HG03457 (cell line): ENCODE results near the gene CSKMT.
"Not testable (repeated sequence)": the region's sequence is repeated elsewhere in the genome, so short reads cannot be mapped to it uniquely, and the experiment has no call there.

Experiments
- ATAC-seq: cut with Tn5 transposase; IDR thresholded peaks from one replicate; pipeline ENCODE4 v1.9.1; 2021; ENCODE audit warnings: moderate number of reproducible peaks; ENCODE audit not compliant: unreplicated experiment

The CSKMT gene

DNA sequence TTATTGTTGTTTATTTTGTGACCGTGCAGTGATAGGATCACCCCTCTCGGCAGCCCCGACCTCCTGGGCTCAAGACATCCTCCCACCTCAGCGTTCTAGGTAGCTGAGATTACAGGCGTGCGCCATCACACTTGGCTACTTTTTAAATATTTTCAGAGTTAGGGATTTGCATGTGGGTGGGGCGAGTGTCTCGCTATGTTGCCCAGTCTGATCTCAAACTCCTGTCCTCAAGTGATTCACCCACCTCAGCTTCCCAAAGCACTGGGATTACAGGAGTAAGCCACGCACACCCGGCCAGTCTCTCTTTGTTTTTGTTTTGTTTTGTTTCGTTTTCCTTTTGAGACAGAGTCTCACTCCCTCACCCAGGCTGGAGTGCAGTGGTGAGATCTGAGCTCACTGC, 10.8 kb upstream of the CSKMT start:
- ATAC-seq = no peak

DNA sequence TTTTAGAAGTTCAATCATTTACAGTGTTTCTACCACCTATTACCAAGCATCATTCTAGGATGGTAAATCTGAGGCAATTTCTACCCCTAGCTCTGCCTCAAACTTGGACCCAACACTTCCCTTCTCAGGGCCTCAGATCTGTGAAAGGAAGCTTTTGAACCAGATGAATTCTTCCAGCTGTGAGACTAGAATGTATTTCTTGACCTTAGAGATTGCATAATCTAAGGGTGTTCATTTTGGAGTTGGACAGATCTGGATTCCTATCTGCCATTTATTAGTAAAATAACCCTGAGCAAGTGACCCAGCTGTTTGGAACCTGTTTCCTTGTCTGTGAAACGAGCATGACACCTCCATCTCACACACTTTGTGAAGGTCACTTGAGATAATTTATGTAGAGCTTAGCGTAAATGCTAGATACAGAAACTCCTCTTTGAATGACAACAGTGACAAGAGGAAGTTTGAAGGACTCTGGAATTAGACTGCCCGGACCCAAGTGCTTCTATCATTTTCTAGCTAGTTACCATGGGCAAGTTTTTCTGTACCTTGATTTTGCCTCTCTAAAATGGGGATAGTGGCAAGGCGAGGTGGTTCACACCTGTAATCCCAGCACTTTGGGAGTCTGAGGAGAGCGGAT, 8.2 kb upstream of the CSKMT start:
- no peak for ATAC-seq

DNA sequence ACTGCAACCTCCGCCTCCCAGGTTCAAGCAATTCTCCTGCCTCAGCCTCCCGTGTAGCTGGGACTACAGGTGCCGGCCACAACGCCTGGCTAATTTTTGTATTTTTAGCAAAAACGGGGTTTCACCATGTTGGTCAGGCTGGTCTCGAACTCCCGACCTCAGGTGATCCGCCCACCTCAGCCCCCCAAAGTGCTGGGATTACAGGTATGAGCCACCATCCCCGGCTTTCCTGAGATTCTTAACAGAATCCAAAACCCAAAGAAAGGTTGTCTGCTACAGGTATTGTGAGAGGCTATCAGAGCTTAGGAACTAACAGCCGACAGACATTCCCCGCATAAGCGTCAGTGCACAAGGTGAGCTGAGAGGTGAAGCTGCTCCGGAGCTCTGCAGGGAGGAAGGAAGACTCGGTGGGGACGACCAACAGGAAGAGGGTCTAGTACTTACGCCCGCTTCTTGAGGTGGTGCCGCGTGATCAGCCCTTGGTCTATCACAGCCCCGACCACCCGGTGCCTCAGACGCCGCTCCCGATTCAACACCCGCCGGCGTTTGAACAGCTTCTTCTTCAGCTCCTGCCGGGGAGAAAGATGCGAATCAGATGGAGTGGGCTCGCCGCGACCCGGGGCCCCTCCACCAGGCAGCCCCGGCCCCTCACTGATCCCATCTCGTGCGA, 572 bp upstream of the CSKMT start:
- peak; percentile 28 for ATAC-seq

- peak; percentile 7 for ATAC-seq
These were observed 617 bp downstream of the CSKMT start for GRCh38 chr11:62665599-62666258.

DNA sequence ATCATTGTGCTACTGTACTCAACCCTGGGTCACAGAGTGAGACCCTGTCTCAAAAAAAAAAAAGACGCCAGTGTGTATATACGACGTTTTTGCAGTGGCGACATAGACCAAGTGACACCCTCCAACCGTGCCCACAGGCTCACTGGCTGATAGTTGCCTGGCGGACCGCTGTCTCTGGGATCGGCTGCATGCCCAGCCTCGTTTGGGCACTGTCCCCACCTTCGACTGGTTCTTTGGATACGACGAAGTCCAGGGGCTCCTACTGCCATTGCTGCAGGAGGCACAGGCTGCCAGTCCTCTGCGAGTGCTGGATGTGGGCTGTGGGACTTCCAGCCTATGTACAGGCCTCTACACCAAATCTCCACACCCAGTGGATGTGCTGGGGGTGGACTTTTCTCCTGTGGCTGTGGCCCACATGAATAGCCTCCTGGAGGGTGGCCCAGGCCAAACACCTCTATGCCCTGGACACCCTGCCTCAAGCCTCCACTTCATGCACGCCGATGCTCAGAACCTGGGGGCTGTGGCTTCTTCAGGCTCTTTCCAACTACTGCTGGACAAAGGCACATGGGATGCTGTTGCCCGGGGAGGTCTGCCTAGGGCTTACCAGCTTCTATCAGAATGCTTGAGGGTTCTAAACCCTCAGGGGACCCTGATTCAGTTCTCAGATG, 1.3 kb downstream of the CSKMT start:
- no peak for ATAC-seq

DNA sequence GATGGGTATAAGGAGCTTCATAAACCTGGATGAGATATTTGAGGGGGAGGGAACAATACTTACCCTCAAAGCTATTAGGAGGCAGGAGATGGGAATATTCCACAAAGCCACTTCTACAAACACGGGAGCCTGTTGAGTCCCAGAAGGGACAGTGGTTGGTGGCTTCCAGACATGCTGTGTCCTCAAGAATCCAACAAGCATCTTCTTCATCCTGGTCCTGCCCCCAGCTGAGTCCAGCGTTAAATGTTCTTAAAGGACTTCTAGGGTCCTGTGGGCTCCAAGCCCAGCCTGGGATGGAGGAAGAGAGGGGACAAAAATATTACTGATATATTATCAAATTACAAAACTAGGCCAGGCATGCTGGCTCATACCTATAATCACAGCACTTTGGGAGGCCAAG, 2.3 kb downstream of the CSKMT start:
- ATAC-seq = no peak

DNA sequence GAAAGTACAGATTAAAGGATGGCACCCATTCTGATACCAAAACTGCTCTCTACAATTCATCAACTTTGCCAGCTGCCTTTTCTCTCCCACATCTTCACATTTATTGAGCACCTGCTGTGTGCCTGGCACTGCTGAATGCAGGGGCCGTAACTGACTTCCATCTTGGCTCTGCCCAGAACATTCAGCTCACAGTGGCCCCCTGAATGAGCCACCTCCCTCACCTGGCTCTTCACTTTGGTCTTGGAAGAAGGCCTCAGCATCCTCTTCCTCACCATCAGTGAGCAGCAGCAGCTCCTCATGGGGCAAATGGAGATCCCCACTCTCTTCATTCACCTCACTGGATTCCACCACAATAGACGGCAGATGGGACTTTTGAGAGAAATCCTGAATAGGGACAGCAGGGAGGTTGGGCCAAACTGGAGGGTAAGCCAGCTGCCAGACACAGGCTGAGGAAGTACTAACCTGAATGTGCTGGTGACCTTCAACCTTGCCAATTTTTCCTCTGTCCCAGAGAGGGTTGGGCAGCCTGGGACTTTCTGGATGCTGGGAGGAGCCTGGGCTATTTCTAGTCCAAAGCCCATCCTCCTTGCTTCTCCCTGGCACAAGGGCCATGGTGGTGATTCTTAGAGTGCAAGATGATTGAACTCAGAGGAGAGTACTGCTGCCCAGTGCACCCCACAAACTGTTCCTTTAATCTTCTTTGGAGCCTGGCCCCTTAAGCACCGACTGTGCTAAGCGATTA, 4.5 kb downstream of the CSKMT start:
- no peak for ATAC-seq

DNA sequence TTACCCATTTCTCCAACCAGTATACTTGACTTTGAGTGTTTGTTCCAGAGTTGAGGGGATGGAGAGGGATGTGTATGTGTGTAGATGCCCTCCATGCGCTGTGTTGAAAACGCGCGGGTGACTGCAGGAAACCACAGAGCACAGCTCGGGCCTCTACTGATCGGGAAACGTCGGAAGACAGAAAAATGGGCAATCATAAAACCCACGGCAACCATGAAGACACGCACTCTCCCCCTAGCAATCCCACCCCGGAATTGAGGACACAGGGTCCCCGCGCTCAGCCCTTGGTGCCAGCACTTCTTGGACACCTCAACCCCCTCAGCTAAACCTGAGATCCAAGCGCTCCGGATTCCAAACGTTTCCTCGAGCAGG, 6.1 kb downstream of the CSKMT start:
- ATAC-seq = no peak

- no peak for ATAC-seq
These were observed 6.7 kb downstream of the CSKMT start, which contains the start of the genes LBHD1 and UQCC3 for GRCh38 chr11:62671608-62672389. Gene LBHD1, minus strand, starts transcription at chr11:62672267. Its CDS starts 2,236 bp downstream, at chr11:62670031. Gene UQCC3, plus strand, starts transcription at chr11:62671673. Its CDS starts 73 bp downstream, at chr11:62671746.

GRCh38 chr11:62673196-62673525, 8.0 kb downstream of the CSKMT start:
- ATAC-seq = no peak

GRCh38 chr11:62675415-62675814, 10.3 kb downstream of the CSKMT start:
- not testable (repeated sequence) for ATAC-seq

- no peak for ATAC-seq
These were observed 11.6 kb downstream of the CSKMT start for GRCh38 chr11:62676698-62677097.

DNA sequence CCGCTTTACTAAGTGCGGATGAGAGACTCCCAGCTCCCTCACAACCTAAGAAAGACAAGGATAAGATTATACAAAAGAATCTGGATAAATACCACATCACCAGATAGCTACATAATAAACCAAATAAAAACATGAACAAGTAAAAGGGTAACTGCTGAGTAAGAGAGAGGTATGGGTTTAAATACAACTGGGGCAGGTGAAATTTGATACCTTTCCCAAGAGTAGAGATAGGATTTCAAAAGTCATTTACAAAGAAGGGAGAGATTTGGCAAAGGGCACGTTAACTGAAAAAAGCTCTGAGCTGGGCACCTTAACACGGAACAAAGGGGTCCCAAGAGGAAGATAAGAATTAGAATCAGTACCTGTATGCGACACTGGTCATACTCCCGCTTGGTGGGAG, 12.0 kb downstream of the CSKMT start:
- no peak for ATAC-seq

- ATAC-seq = no peak
These were observed 12.6 kb downstream of the CSKMT start for GRCh38 chr11:62677714-62678113.

- ATAC-seq = no peak
These were observed 13.3 kb downstream of the CSKMT start for GRCh38 chr11:62678433-62678769.

DNA sequence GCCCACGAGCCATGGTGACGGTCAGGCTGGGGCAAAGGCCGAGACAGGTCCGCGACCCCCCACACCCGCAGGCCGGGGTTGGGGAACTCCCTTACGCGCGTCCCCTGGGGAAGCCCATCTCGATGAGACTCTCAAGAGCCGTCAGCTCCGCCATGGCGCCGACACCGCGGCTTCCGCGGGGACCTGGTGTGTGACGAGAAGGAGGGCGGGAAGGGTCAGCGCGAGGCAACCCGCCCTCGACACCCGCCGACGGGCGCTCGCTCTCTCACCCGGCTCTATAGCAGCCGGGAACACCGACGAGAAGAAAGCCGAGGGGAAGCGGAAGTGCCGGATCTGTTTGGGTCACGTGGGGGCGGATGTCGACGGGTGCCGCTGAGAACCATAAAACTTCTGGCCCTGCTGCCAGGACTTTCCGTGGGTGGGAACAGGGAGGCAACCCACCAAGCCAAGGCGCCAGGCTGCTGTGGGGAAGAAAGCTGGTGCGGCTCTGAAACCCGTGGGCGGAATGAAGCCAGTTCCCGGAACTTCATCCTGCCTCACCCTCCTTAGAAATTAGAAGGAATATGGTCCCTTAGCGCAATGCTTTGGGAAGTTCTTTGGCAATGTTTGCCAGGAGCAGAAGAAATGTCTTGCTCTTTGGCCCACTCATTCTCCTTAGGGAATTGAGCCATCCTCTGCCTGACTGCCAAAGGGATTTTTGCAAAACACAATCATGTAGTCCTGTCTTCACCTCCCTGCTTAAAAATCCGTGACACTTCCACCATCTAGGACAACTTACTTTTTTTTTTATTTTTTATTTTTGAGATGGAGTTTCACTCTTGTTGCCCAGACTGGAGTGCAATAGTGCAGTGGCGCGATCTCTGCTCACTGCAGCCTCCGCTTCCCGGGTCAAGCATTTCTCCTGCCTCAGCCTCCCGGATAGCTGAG, 13.9 kb downstream of the CSKMT start, which contains the start of gene UBXN1:
Gene UBXN1, minus strand, starts transcription at position 304 of the 927 bp plus-strand sequence. Its CDS starts 150 bp downstream, at position 154.
- ATAC-seq = no peak

DNA sequence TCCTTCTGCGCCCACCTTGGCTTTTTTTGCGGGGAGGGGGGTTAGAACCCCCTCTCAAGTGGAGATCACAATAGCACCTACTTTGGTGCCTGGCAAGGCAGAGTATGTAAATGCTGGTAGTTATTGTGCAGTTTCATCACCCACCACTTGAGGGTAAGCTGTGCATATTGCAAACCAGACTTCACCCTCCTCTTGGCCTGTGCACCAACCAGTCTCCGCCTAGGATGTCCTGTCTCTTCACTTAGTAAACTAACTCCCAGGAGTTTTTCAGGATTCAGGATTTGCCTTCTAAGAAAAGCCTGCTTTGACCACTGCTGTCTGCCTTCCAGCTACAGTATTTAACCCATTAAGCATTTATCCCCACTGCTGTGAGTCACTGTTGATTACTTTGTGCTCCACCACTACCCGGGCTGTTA, 15.7 kb downstream of the CSKMT start:
- no peak for ATAC-seq

GRCh38 chr11:62682518-62682917, 17.4 kb downstream of the CSKMT start:
- no peak for ATAC-seq
